ENCODE results near the gene RANBP3. TPM values are rescaled to one million over a fixed set of nuclear protein-coding genes. Genes with fewer than 3 reads are reported as not detected.
A peak's percentile ranks its signal among the peaks of the same experiment; 100 is the strongest.

RANBP3 gene
- total RNA-seq, 1 experiment from 2014 or later, result 44.1 TPM

DNA sequence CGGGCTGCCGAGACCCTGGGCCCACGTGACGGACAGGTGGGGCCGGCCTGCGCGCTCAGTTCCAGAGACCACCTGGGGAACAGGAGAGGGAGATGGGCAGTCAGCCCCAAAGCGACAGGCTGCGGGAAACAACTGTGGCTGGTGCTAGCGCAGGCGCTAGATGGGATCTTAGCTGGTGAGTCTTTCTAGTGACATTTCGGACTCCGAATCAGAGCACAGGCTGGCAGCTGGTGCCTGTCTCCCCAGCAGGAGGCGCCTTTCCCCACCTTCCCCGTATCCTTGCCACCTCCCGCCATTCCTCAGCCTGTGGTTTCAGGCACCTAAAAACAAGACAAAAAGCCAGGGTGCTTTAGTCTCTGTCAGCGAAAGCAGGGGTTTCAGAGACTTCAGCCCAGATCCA, 19.4 kb upstream of the RANBP3 start:
- Histone ChIP-seq H3K4me1 (replicated peaks; ENCODE audit: insufficient read depth) (no peaks in the 10 kb centered on the region), H4K20me1 (ENCODE audit: insufficient read depth) (no peaks in the 10 kb centered on the region), H3K9me3 (ENCODE audit: insufficient read depth, low read depth) (no peaks in the 10 kb centered on the region), H2AFZ (no peak overlapping the region), H3K27me3 (ENCODE audit: insufficient read depth, low read depth) (no peaks in the 10 kb centered on the region), H3K4me3 (no peak overlapping the region), H3K36me3 (ENCODE audit: low read depth) (no peaks in the 10 kb centered on the region), H3K79me2 (ENCODE audit: low read depth) (no peaks in the 10 kb centered on the region), H3K9me2 (ENCODE audit: insufficient read depth) (no peaks in the 10 kb centered on the region), H3K27ac (no peak overlapping the region), H3K4me2 (no peak overlapping the region), H3F3A (ENCODE audit: insufficient read depth, low read depth) (no peaks in the 10 kb centered on the region)
- intact Hi-C loops (cut with micrococcal nuclease; ENCODE audit: unreplicated experiment), result no loop called here
- no TSS peak for BruUV-seq (replicated peaks)
- ChIA-PET POLR2A (ENCODE audit: unreplicated experiment) (no interaction called here), CTCF (no interaction called here)
- DNase-seq, result no peak
- TF ChIP-seq, protein P1, sequence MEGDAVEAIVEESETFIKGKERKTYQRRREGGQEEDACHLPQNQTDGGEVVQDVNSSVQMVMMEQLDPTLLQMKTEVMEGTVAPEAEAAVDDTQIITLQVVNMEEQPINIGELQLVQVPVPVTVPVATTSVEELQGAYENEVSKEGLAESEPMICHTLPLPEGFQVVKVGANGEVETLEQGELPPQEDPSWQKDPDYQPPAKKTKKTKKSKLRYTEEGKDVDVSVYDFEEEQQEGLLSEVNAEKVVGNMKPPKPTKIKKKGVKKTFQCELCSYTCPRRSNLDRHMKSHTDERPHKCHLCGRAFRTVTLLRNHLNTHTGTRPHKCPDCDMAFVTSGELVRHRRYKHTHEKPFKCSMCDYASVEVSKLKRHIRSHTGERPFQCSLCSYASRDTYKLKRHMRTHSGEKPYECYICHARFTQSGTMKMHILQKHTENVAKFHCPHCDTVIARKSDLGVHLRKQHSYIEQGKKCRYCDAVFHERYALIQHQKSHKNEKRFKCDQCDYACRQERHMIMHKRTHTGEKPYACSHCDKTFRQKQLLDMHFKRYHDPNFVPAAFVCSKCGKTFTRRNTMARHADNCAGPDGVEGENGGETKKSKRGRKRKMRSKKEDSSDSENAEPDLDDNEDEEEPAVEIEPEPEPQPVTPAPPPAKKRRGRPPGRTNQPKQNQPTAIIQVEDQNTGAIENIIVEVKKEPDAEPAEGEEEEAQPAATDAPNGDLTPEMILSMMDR (conservative IDR thresholded peaks at IDR 0.05), result 0 out of 2 replicates have a peak, but pooled peaks have one; percentile 17
- no peak for TF ChIP-seq EZH2 (IDR thresholded peaks at IDR 0.05; ENCODE audit: low read depth)

DNA sequence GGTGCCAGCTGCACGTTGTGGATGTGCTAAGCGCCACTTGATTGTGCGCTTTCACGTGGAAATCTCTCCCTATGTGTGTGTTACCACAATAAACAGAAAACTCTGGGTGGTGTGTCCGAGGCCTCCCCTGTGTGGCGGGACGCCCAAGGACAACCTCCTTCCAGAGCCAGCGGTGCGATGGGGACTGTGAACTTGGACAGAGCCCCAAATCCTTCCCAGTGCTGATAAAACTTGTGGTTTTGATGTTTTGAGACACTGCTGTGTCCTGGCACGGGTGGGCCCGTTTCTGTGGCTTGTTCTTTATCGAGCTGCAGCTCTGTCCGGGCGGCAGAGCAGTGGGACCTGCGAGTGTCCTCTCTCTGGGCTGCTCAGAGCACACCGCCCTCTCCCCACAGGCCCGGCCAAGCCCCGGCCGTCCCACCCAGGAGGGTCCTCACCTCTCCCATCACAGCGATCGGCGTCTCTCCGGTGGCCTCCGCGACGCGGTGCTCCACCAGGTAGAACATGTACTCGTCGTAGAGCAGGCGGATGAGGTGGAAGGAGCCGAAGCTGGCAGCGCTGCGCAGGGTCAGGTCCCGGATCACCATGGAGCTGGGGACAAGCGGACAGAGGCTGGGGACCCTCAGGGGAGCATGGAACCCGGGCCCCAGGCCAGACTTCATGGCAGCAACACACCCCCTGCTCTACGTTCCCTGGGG, 18.8 kb upstream of the RANBP3 start:
- intact Hi-C loops (cut with micrococcal nuclease; ENCODE audit: unreplicated experiment), result no loop called here

DNA sequence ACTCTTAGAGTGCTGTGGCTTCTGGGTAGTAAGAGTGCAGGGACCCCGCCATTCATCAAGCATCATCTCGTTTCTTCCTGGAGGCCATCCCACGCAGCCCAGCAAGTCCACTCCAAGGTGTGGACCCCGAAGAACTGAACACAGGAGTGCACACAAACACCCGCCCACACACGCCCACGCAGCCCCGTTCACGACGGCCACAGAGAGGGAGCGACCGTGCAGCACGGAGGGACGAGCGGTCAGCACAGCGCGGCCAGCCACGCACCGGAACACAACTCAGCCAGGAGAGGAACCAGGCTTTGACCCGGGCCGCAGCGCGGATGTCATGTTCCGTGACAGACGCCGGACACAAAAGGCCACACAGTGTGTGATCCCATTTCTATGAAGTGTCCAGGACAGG, 18.2 kb upstream of the RANBP3 start:
- Histone ChIP-seq H2AFZ (no peak overlapping the region), H3K9me2 (ENCODE audit: insufficient read depth) (no peaks in the 10 kb centered on the region), H3F3A (ENCODE audit: insufficient read depth, low read depth) (no peaks in the 10 kb centered on the region), H3K4me3 (no peak overlapping the region), H3K4me1 (replicated peaks; ENCODE audit: insufficient read depth) (no peaks in the 10 kb centered on the region), H3K9me3 (ENCODE audit: insufficient read depth, low read depth) (no peaks in the 10 kb centered on the region), H4K20me1 (ENCODE audit: insufficient read depth) (no peaks in the 10 kb centered on the region), H3K4me2 (no peak overlapping the region), H3K36me3 (ENCODE audit: low read depth) (no peaks in the 10 kb centered on the region), H3K27ac (no peak overlapping the region), H3K79me2 (ENCODE audit: low read depth) (no peaks in the 10 kb centered on the region), H3K27me3 (ENCODE audit: insufficient read depth, low read depth) (no peaks in the 10 kb centered on the region)
- DNase-seq, result no peak
- POLR2A ChIA-PET (ENCODE audit: unreplicated experiment), result no interaction called here
- CTCF ChIA-PET, result no interaction called here
- intact Hi-C loops (cut with micrococcal nuclease; ENCODE audit: unreplicated experiment), result no loop called here
- no peak for TF ChIP-seq EZH2 (IDR thresholded peaks at IDR 0.05; ENCODE audit: low read depth)
- TF ChIP-seq, protein P1 (conservative IDR thresholded peaks at IDR 0.05), result no peak
- BruUV-seq (replicated peaks), result no TSS peak

More for the DNA sequence above, 18.8 kb upstream of the RANBP3 start:
- Histone ChIP-seq H4K20me1 (ENCODE audit: insufficient read depth) (no peaks in the 10 kb centered on the region), H3K4me2 (no peak overlapping the region), H3K27ac (no peak overlapping the region), H3K27me3 (ENCODE audit: insufficient read depth, low read depth) (no peaks in the 10 kb centered on the region), H3K4me3 (no peak overlapping the region), H3F3A (ENCODE audit: insufficient read depth, low read depth) (no peaks in the 10 kb centered on the region), H3K4me1 (replicated peaks; ENCODE audit: insufficient read depth) (no peaks in the 10 kb centered on the region), H3K36me3 (ENCODE audit: low read depth) (no peaks in the 10 kb centered on the region), H2AFZ (no peak overlapping the region), H3K9me3 (ENCODE audit: insufficient read depth, low read depth) (no peaks in the 10 kb centered on the region), H3K79me2 (ENCODE audit: low read depth) (no peaks in the 10 kb centered on the region), H3K9me2 (ENCODE audit: insufficient read depth) (no peaks in the 10 kb centered on the region)
- no peak for DNase-seq
- ChIA-PET POLR2A (ENCODE audit: unreplicated experiment) (no interaction called here), CTCF (no interaction called here)
- BruUV-seq (replicated peaks), result no TSS peak
- TF ChIP-seq EZH2 (IDR thresholded peaks at IDR 0.05; ENCODE audit: low read depth), result no peak
- TF ChIP-seq, protein P1 (conservative IDR thresholded peaks at IDR 0.05), result no peak

Measured in PC-9 (cell line).